COR-L47 (cell line): Measurements from ENCODE around the gene M1AP.

ENCODE experiments used
- DNase-seq: peaks from one replicate; lab custom pipeline; 2025; lab: John Stamatoyannopoulos, UW

M1AP gene

GRCh38 chr2:74648009-74648443 lies at the start of gene M1AP:
Gene M1AP (minus strand): TSS chr2:74648330. CDS start chr2:74640275, 8,055 bp downstream.
- DNase-seq, result no peak

- DNase-seq, result no peak
Measured at GRCh38 chr2:74696829-74697228, 48.7 kb upstream of the M1AP start.

GRCh38 chr2:74695663-74696062 lies 47.5 kb upstream of the M1AP start:
- DNase-seq, result no peak

- no peak for DNase-seq
Measured at GRCh38 chr2:74694281-74694680, 46.2 kb upstream of the M1AP start.

GRCh38 chr2:74693668-74694067 lies 45.5 kb upstream of the M1AP start:
- DNase-seq, result no peak

- DNase-seq, result no peak
Measured at GRCh38 chr2:74693213-74693612, 45.1 kb upstream of the M1AP start.

GRCh38 chr2:74691929-74692328 lies 43.8 kb upstream of the M1AP start:
- no peak for DNase-seq

GRCh38 chr2:74690571-74690970 lies 42.4 kb upstream of the M1AP start:
- DNase-seq, result peak; percentile 29

- no peak for DNase-seq
Measured at GRCh38 chr2:74689671-74690070, 41.5 kb upstream of the M1AP start.

GRCh38 chr2:74688881-74689280 lies 40.8 kb upstream of the M1AP start:
- no peak for DNase-seq

- DNase-seq, result no peak
Measured at GRCh38 chr2:74685408-74685807, 37.3 kb upstream of the M1AP start.

- no peak for DNase-seq
Measured at GRCh38 chr2:74682501-74682900, 34.4 kb upstream of the M1AP start.

- DNase-seq, result no peak
Measured at GRCh38 chr2:74679615-74680014, 31.5 kb upstream of the M1AP start.

GRCh38 chr2:74676331-74676730 lies 28.2 kb upstream of the M1AP start:
- no peak for DNase-seq

GRCh38 chr2:74675090-74675489 lies 27.0 kb upstream of the M1AP start:
- no peak for DNase-seq

GRCh38 chr2:74673826-74674528 lies 25.8 kb upstream of the M1AP start:
- DNase-seq, result no peak

GRCh38 chr2:74671479-74671878 lies 23.3 kb upstream of the M1AP start:
- DNase-seq, result no peak

GRCh38 chr2:74670263-74670662 lies 22.1 kb upstream of the M1AP start:
- DNase-seq, result no peak

GRCh38 chr2:74668087-74668486 lies 20.0 kb upstream of the M1AP start:
- no peak for DNase-seq

- no peak for DNase-seq
Measured at GRCh38 chr2:74659462-74659861, 11.3 kb upstream of the M1AP start.

- no peak for DNase-seq
Measured at GRCh38 chr2:74658516-74658915, 10.4 kb upstream of the M1AP start.

GRCh38 chr2:74655579-74655978 lies 7.4 kb upstream of the M1AP start:
- no peak for DNase-seq

GRCh38 chr2:74653985-74654882 lies 6.1 kb upstream of the M1AP start, which contains the start of gene SEMA4F:
Gene SEMA4F (plus strand): TSS chr2:74654247. CDS start chr2:74654377, 130 bp downstream.
- peak; percentile 97 for DNase-seq
